IPS-NIHi7 (cell line): ENCODE measurements around the gene AMDHD1.
A peak's percentile ranks its signal among the peaks of the same experiment; 100 is the strongest.
"Not testable (repeated sequence)": the region's sequence is repeated elsewhere in the genome, so short reads cannot be mapped to it uniquely, and the experiment has no call there.

Experiments used
- DNase-seq: peaks from one replicate; pipeline ENCODE4 v3.0.0; 2012; ENCODE audit warnings: mixed read lengths; ENCODE audit errors: extremely low spot score

The AMDHD1 gene

GRCh38 chr12:95963096-95963495, 20.0 kb downstream of the AMDHD1 start:
- DNase-seq: no peak

GRCh38 chr12:95966287-95966870, 23.2 kb downstream of the AMDHD1 start:
- no peak for DNase-seq

- DNase-seq: no peak
Observed at GRCh38 chr12:95967301-95967700, 24.2 kb downstream of the AMDHD1 start.

GRCh38 chr12:95969116-95969515, 26.0 kb downstream of the AMDHD1 start:
- DNase-seq: not testable (repeated sequence)

GRCh38 chr12:95970905-95971304, 27.8 kb downstream of the AMDHD1 start:
- DNase-seq: peak; percentile 77

GRCh38 chr12:95972832-95973456, 29.8 kb downstream of the AMDHD1 start:
- DNase-seq: no peak

GRCh38 chr12:95974358-95974757, 31.2 kb downstream of the AMDHD1 start:
- DNase-seq: no peak

GRCh38 chr12:95975491-95975890, 32.4 kb downstream of the AMDHD1 start:
- no peak for DNase-seq

GRCh38 chr12:95976416-95976832, 33.3 kb downstream of the AMDHD1 start:
- DNase-seq: no peak

GRCh38 chr12:95977764-95978305, 34.7 kb downstream of the AMDHD1 start:
- DNase-seq: no peak

GRCh38 chr12:95978351-95978750, 35.2 kb downstream of the AMDHD1 start:
- DNase-seq: no peak

- DNase-seq: no peak
Observed at GRCh38 chr12:95978774-95979173, 35.6 kb downstream of the AMDHD1 start.

GRCh38 chr12:95980437-95980836, 37.3 kb downstream of the AMDHD1 start:
- no peak for DNase-seq

- DNase-seq: no peak
Observed at GRCh38 chr12:95982602-95983001, 39.5 kb downstream of the AMDHD1 start.

GRCh38 chr12:95984682-95985081, 41.6 kb downstream of the AMDHD1 start:
- no peak for DNase-seq

- DNase-seq: peak; percentile 34
Observed at GRCh38 chr12:95986635-95987570, 43.8 kb downstream of the AMDHD1 start.

GRCh38 chr12:95988506-95989275, 45.6 kb downstream of the AMDHD1 start:
- no peak for DNase-seq

- DNase-seq: no peak
Observed at GRCh38 chr12:95989504-95990123, 46.5 kb downstream of the AMDHD1 start.

GRCh38 chr12:95990136-95990535, 47.0 kb downstream of the AMDHD1 start:
- DNase-seq: no peak

- DNase-seq: no peak
Observed at GRCh38 chr12:95993907-95994306, 50.8 kb downstream of the AMDHD1 start.

- no peak for DNase-seq
Observed at GRCh38 chr12:95994476-95994875, 51.3 kb downstream of the AMDHD1 start.
